CD4-positive, alpha-beta T cell (primary cell): ENCODE data around the gene IGFALS. TPM values are rescaled to one million over a fixed set of nuclear protein-coding genes. Genes with fewer than 3 reads are reported as not detected.

Experiments
- ATAC-seq: fragments of 200-7000 bp; cut with Tn5 transposase; one replicate; pipeline ENCODE4 v1.10.0; 2022; ENCODE audit warnings: mild to moderate bottlenecking; ENCODE audit not compliant: poor library complexity
- CTCF ChIA-PET: fragments of 350-600 bp; sonication (Branson Sonifier 250); formaldehyde crosslinking; loops from one replicate; lab custom pipeline; 2021; ENCODE audit warnings: antibody characterized with exemption, inconsistent platforms; lab: Charles Lee
- POLR2A ChIA-PET: fragments of 350-600 bp; sonication (Branson Sonifier 250); formaldehyde crosslinking; loops from one replicate; lab custom pipeline; 2021; ENCODE audit warnings: antibody characterized with exemption, inconsistent platforms; lab: Charles Lee
- DNase-seq, 14 experiments: peaks; one replicate each; pipeline ENCODE4 v3.0.0-alpha.2; 2013 to 2020; ENCODE audit warnings: mixed read lengths in 2 of 14
- H3K27ac ChIP-seq, 2 donors: one replicate each; pipeline versions ENCODE4 v1.5.1 to v1.7.0; 2013; ENCODE audit warnings: low read length in 2 of 2, low read depth in 1 of 2, mild to moderate bottlenecking in 1 of 2
- H3K27me3 ChIP-seq, 2 experiments: 1 replicate in 1 of 2; 2 replicates in 1 of 2; pipeline versions ENCODE4 v1.6.1 to v1.7.0; 2013; ENCODE audit warnings: low read length in 2 of 2, control low read depth in 1 of 2, mild to moderate bottlenecking in 1 of 2, moderate library complexity in 1 of 2; ENCODE audit not compliant: insufficient read depth in 2 of 2, control insufficient read depth in 1 of 2
- H3K36me3 ChIP-seq: one replicate; pipeline ENCODE4 v1.6.1; 2013; ENCODE audit warnings: low read length, control low read depth; ENCODE audit not compliant: insufficient read depth
- H3K4me1 ChIP-seq: one replicate; pipeline ENCODE4 v1.6.1; 2013; ENCODE audit warnings: low read length, control low read depth; ENCODE audit not compliant: insufficient read depth
- H3K4me3 ChIP-seq: one replicate; pipeline ENCODE4 v1.5.1; 2013; ENCODE audit warnings: mild to moderate bottlenecking, low read length, moderate library complexity
- H3K9me3 ChIP-seq, 2 experiments: 1 replicate in 1 of 2; 2 replicates in 1 of 2; pipeline versions ENCODE4 v1.6.1 to v1.7.0; 2013; ENCODE audit warnings: low read length in 2 of 2, mild to moderate bottlenecking in 2 of 2, control low read depth in 1 of 2, moderate library complexity in 1 of 2; ENCODE audit not compliant: control insufficient read depth in 1 of 2, insufficient read depth in 1 of 2
- H3K27ac Mint-ChIP-seq: one replicate; pipeline ENCODE4 v1.8.0; 2020; ENCODE audit warnings: mixed read lengths
- H3K27me3 Mint-ChIP-seq: one replicate; pipeline ENCODE4 v1.8.0; 2021; ENCODE audit warnings: mixed read lengths
- H3K36me3 Mint-ChIP-seq: one replicate; pipeline ENCODE4 v1.8.0; 2021; ENCODE audit warnings: low read depth, mixed read lengths
- H3K4me1 Mint-ChIP-seq: one replicate; pipeline ENCODE4 v1.8.0; 2021; ENCODE audit warnings: low read depth, mixed read lengths
- H3K4me3 Mint-ChIP-seq: one replicate; pipeline ENCODE4 v1.8.0; 2020; ENCODE audit warnings: mild to moderate bottlenecking, mixed read lengths
- H3K9me3 Mint-ChIP-seq: one replicate; pipeline ENCODE4 v1.8.0; 2020; ENCODE audit warnings: mixed read lengths
- CTCF ChIP-seq: fragments of 200-600 bp; IDR thresholded peaks from one replicate; pipeline ENCODE4 v1.8.0; 2022; ENCODE audit warnings: antibody characterized with exemption, mild to moderate bottlenecking
- intact Hi-C, 2 experiments: fragments of 100-400 bp; cut with DNase I in 1 of 2; cut with micrococcal nuclease in 1 of 2; formaldehyde crosslinking; loops; one replicate each; pipeline versions ENCODE4 v1.15.1 to v1.9.0; 2023 to 2025; cut with DNase I, micrococcal nuclease
- total RNA-seq, 174 experiments: library from RNA in 2 of 174; stranded (reverse) in 2 of 174; gene quantifications; one replicate each; pipeline ENCODE4 v1.2.3 and lab custom pipeline; 2021 to 2026

Gene IGFALS
- total RNA-seq, 2 experiments from 2014 or later, result 0.67 to 0.80 TPM

- Histone ChIP-seq H3K27ac (peak overlapping the region; percentile 38 to 49), H3K9me3 (no peaks in the 10 kb centered on the region), H3K4me1 (peaks cover 53% of the 10 kb centered on the region), H3K36me3 (peaks cover 19% of the 10 kb centered on the region), H3K27me3 (no peaks in the 10 kb centered on the region), H3K4me3 (peak overlapping the region; percentile 67)
- TF ChIP-seq CTCF, result no peak
- ChIA-PET CTCF (interaction anchor here (0.8 kb wide), 1 partner anchor 13 kb away, joined by 3 read pairs; no protein-coding TSS in a partner anchor), POLR2A (interaction anchor here (0.7 to 3.6 kb wide), 9 partner anchors 30 to 517 kb away, joined by 3 to 51 read pairs (median 11); partner anchors contain the start of genes EME2, MAPK8IP3, MRPS34 and NME3)
- H3K9me3 Mint-ChIP-seq, result no peaks in the 10 kb centered on the region
- ATAC-seq (peak; percentile 72), DNase-seq (peak; percentile 39 to 91 (median 61))
- peak overlapping the region; percentile 90 for H3K27ac Mint-ChIP-seq
- H3K36me3 Mint-ChIP-seq, result no peaks in the 10 kb centered on the region
- H3K4me3 Mint-ChIP-seq, result peak overlapping the region; percentile 89
- peaks cover 37% of the 10 kb centered on the region for H3K4me1 Mint-ChIP-seq
- H3K27me3 Mint-ChIP-seq, result no peaks in the 10 kb centered on the region
- intact Hi-C loops, result loop anchor here (2.0 to 5.0 kb wide), 6 partner anchors 29 to 119 kb away; partner anchors contain the start of genes EME2 (in 2 of the 2), MRPS34 (in 2 of the 2), MAPK8IP3 (in 1 of the 2) and NME3 (in 1 of the 2)
These were observed 32.6 kb upstream of the IGFALS start for GRCh38 chr16:1825864-1826690.

- ChIA-PET CTCF (no interaction called here), POLR2A (interaction anchor here (0.7 to 3.6 kb wide), 5 partner anchors 34 to 330 kb away, joined by 3 to 51 read pairs (median 13); partner anchors contain the start of genes EME2, MAPK8IP3, MRPS34 and NME3)
- no peak for TF ChIP-seq CTCF
- no peak for ATAC-seq
- Histone ChIP-seq H3K27ac (peak overlapping the region; percentile 38 to 49), H3K27me3 (no peaks in the 10 kb centered on the region), H3K36me3 (peaks cover 25% of the 10 kb centered on the region), H3K4me3 (peak overlapping the region; percentile 67), H3K9me3 (no peaks in the 10 kb centered on the region), H3K4me1 (peaks cover 53% of the 10 kb centered on the region)
- DNase-seq, result no peak
- Mint-ChIP-seq H3K4me1 (peaks cover 37% of the 10 kb centered on the region), H3K9me3 (no peaks in the 10 kb centered on the region), H3K27ac (peak overlapping the region; percentile 86), H3K27me3 (no peaks in the 10 kb centered on the region), H3K36me3 (no peaks in the 10 kb centered on the region), H3K4me3 (peak overlapping the region; percentile 89)
- intact Hi-C loops, result loop anchor here (5.0 kb wide), 2 partner anchors 53 to 118 kb away; partner anchors contain the start of genes EME2 (in 1 of the 2), MAPK8IP3 (in 1 of the 2), MRPS34 (in 1 of the 2) and NME3 (in 1 of the 2)
These were observed 31.9 kb upstream of the IGFALS start for GRCh38 chr16:1825381-1825863.

- Histone ChIP-seq H3K36me3 (peaks cover 39% of the 10 kb centered on the region), H3K27me3 (no peaks in the 10 kb centered on the region), H3K4me3 (no peak overlapping the region), H3K27ac (no peak overlapping the region), H3K9me3 (no peaks in the 10 kb centered on the region), H3K4me1 (peaks cover 45% of the 10 kb centered on the region)
- no peak for TF ChIP-seq CTCF
- H3K27ac Mint-ChIP-seq, result peak overlapping the region; percentile 37
- H3K27me3 Mint-ChIP-seq, result no peaks in the 10 kb centered on the region
- H3K9me3 Mint-ChIP-seq, result no peaks in the 10 kb centered on the region
- CTCF ChIA-PET, result interaction anchor here (1.1 kb wide), 1 partner anchor 41 kb away, joined by 3 read pairs; the partner anchor contains the start of genes NUBP2 and SPSB3
- POLR2A ChIA-PET, result interaction anchor here (1.2 kb wide), 1 partner anchor 42 kb away, joined by 3 read pairs; no protein-coding TSS in a partner anchor
- peaks cover 6% of the 10 kb centered on the region for H3K36me3 Mint-ChIP-seq
- H3K4me3 Mint-ChIP-seq, result peak overlapping the region; percentile 84
- DNase-seq (peak in 1 of 14 experiments; percentile 34), ATAC-seq (no peak)
- intact Hi-C loops, result no loop called here
- H3K4me1 Mint-ChIP-seq, result peaks cover 30% of the 10 kb centered on the region
These were observed 30.3 kb upstream of the IGFALS start for GRCh38 chr16:1823821-1824220.
